CD1c-positive myeloid dendritic cell (primary cell): ENCODE measurements around the gene AP1S2.
A peak's percentile ranks its signal among the peaks of the same experiment; 100 is the strongest.
"Not testable (repeated sequence)": the region's sequence is repeated elsewhere in the genome, so short reads cannot be mapped to it uniquely, and the experiment has no call there.

ENCODE experiments used
- DNase-seq: peaks from one replicate; pipeline ENCODE4 v3.0.0-alpha.2; 2016; ENCODE audit errors: extremely low spot score

Gene AP1S2

DNA sequence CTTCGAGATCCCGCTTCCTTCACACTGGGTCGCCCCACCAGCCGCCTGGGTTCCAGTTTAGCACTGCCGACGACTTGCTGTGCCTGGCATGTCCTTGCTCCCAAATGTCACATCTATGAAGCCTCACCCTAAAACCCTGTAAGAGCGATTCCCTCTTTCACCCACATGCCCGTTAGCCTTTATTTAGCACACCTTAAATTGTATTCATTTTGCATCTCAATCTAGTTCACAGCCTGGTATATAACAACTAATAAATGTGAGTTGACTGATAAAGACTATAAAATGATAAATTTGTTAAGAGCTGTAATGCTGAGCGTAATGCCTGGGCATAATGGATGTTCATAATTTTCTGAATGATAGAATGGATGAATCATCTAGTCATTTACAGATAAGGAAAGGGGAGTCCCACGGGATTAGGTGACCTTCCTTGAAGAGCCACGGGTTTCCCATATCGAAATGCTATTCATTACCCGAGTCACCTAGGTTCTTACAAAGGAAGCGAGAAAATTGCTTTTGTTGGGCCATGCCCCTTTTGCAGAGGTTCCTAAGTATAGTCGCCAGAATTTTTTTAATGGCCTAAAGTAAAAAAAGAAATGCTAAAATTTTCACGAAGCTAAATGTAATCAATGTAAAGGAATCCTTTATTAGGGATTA lies 1.1 kb upstream of the AP1S2 start:
- peak; percentile 46 for DNase-seq

DNA sequence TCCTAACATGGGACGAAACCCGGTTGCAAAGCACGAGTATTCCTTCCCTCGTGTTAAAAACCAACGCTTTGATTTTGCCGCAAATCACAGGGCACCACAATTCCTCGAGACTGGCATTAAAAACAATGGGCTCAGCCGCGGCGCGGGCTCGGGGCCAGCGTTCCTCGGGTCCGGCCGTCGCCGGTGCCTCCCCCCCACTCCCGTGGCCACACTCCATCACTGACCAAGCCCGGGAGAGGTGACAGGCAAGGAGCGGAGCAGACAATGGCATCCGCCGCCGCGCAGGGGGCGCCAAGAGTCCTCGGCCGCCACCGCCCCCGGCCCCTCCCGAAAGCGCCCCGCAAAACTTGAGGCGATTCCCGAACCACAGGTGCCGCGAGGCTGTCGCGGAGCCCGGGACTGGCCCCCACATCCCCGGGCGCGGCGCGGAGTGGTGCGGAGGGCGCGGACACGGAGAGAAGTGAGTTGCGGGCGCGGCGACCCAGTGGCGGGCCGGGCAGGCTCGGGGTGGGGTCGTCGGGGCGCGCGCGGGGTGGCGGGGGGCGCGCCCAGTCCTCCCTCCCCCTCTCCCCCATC lies 445 bp downstream of the AP1S2 start:
- peak; percentile 41 for DNase-seq

DNA sequence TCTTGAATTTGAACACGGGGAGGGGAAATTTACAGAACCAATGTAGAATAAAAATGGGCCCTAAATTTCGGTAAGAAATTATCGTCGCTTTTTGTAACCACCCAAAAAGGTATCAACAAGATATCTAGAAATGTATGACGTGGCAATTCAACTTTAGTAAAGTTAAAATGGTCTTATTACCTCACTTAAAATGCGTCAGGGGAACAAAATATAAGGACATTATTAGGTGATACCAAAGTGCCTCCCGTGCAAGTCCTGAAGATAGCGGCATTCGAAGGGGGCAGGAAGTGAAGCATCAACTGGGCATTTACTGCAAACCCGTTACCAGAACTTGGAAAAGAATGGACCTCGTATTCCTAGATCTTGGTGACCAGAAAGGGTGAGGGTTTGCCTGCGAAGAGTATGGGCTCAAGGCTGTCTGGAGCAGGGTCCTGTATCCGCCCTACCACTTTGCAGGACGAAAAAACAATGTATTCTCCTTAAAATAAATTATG lies 980 bp downstream of the AP1S2 start:
- DNase-seq, result no peak

GRCh38 chrX:15849555-15849954 lies 5.1 kb downstream of the AP1S2 start:
- DNase-seq, result no peak

DNA sequence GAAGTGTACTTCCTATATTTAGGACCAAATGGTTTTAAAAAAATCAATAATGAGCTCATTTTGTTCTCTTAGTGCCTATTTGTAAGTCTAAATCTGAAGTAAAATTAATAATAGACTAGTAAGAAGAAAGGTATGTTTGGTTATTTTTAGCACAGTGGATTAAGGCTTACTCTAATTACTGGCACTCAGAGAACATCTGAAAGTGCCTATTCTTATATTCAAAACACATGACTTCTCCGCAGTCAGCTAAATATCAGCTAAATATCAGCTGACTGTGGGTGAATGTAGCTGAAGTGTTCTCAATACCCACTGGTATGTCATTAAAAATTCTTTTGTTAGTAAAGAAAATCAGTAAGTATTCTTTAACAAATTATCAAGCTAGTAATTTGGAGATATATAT lies 6.0 kb downstream of the AP1S2 start:
- no peak for DNase-seq

GRCh38 chrX:15843960-15844359 lies 10.7 kb downstream of the AP1S2 start:
- no peak for DNase-seq

DNA sequence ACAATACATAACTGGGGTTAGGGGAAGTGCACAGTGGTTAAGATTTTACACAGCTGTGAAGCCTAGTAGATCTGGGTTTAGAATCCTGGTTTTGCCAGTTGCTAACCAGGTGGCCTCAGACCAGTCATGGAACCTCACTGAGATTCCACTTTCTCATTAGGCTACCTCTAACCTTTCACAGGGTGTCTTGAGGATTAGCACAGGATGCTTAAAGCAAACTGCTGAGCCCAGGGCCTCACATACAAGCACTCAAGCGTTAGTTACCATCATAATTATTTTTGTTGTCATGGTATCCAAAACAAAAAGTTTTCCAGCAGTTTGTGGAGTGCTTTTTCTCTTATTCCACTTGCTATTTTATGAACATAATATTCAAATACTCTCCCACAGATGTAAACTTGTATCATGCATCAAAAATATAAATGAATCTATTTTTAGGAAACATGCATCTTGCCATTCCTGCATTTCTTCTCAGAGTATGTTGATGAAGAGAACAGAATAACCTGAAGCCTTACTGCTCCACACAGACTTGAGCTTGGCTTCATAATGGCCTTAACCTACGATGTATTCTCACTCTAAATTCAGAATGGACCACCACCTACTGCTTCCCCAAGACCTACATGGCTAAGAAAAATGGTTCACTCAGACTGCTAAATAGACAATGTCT lies 12.6 kb downstream of the AP1S2 start:
- no peak for DNase-seq

GRCh38 chrX:15838017-15838416 lies 16.6 kb downstream of the AP1S2 start:
- DNase-seq, result no peak

DNA sequence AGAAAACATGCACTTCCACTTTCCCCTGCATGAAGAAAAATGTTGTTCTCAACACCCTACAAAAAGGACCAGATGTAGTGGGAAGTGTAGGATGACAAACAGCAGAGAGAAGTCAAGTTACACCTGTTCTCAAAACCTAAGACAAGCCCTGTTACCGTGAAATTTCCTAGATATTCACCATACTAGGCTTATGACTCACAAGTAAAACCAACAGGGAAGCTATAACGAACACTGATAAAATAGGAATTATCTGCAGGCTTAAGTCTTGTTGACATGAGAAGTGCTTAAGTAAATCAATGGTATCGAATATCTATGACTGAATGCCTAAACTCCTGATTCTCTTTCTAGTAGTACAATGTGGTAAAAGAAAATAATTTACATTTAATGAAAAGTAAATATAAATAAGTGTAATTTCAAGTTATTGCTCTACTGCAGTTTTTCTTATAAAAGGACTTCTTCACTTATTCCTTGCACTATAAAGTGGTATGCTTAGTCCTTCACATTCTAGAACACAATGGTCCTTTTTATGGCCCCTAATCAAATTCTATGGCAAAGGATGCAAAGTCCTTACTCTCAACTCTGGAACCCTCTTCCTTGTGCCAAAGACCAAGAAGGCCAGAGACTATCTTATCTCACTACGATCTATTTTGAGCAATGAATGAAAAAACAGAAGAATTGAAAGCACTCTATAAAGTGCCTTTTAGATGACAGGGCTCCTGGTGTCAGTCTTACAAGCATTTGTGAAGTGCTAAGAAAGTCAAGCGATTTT lies 19.6 kb downstream of the AP1S2 start:
- no peak for DNase-seq

DNA sequence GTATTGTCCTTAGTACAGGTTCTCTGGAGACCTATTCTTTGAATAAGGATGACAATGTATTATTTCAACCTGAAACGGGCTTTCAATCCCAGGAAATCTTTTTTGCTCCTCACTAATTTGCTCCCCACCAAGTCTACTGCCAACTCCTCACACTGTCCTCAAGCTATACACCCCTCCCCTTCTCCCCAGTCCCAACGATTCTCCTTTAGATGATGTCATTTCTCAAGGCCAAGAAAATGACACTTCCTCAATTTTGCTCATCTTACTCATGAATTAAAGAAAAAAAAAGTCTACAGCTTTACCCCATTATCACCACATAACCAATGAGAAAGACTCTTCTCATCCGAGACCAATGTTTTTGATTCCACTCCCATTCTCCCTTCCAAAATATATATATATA lies 20.6 kb downstream of the AP1S2 start:
- peak; percentile 30 for DNase-seq

GRCh38 chrX:15831347-15831746 lies 23.3 kb downstream of the AP1S2 start:
- not testable (repeated sequence) for DNase-seq

GRCh38 chrX:15829217-15829616 lies 25.4 kb downstream of the AP1S2 start:
- no peak for DNase-seq

- DNase-seq, result no peak
These were observed 28.7 kb downstream of the AP1S2 start for GRCh38 chrX:15825936-15826335.

- DNase-seq, result no peak
These were observed 31.7 kb downstream of the AP1S2 start for GRCh38 chrX:15822922-15823321.

- no peak for DNase-seq
These were observed 34.2 kb downstream of the AP1S2 start for GRCh38 chrX:15820106-15821073.

DNA sequence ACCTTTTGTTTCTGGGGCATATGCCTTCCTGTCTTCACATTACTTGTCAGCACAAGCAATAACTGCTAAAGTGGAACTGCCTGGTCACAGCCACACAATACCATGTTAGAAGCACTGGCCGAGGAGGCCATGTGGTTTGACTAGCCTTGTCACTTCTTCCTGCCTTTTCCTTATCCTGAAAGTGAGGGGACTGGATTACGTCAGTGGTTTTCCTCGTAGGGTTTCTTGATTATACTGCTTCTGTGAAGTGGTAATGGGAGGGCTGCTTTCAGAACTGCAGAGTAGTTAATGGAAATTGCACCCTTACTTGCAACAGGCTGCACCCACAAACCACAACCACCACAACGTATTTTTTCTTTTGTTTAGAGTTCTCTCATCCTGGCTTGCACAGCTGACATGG lies 37.7 kb downstream of the AP1S2 start:
- no peak for DNase-seq

GRCh38 chrX:15816438-15816809 lies 38.2 kb downstream of the AP1S2 start:
- DNase-seq, result no peak

DNA sequence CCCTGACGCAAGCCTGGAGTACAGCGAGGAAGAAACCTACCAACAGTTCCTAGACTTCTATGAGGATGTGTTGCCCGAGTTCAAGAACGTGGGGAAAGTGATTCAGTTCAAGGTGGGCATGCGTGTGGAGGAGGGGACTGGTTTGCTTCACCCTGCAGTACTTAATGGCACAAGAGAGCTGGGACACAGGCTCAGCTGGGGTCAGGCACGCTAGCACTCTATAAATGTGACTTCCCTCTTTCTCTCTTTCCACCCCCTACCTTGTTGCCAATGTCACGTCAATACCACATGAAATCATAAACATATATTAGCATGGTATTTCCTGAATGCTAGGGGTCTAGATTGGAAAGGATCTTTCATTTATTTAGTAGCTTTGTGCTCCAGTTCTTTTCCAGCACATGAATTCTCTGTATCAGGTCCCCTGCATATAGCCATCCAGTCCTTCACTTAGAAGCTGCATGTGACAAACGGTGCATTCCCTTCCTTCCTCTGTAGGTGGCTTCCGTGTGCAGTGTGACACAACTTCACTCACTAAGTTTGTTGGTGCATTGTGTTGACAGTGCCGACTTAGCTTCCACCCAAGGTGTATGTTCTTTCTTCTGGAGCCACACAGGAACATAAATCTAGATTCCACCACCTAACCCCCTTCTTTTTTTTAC lies 38.7 kb downstream of the AP1S2 start:
- DNase-seq, result no peak

GRCh38 chrX:15814771-15815365 lies 39.7 kb downstream of the AP1S2 start:
- no peak for DNase-seq

DNA sequence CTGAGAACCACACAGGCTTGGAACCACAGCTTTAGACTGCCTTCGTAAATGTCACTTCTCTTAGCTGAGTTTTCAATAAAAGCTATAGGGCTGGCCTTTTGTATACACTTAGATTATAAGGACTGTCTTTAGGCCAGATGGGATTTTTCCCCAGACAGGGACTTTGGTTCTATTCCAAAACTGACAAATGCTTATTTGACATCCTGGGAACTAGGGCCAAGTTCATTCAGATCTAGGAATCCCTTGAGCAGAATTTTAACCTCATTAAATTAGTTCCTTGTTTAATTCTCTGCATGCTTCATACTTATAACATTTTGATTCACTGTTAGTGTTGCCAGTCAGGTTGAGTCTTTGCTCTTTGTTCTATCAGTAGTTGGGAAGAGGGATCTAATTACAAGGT lies 41.2 kb downstream of the AP1S2 start:
- no peak for DNase-seq
